Fibroblast of villous mesenchyme (primary cell): ENCODE results near the gene FCGR2B. TPM values are rescaled to one million over a fixed set of nuclear protein-coding genes. Genes with fewer than 3 reads are reported as not detected.

Source experiments
- DNase-seq: peaks from one replicate; pipeline ENCODE4 v3.0.0-alpha.2; 2010; ENCODE audit warnings: low read depth
- H3K4me3 ChIP-seq: 2 replicates; pipeline ENCODE4 v1.5.1; 2011; ENCODE audit warnings: low read depth, mild to moderate bottlenecking, low read length
- CTCF ChIP-seq: IDR thresholded peaks from 2 replicates; pipeline ENCODE4 v1.5.1; 2012; ENCODE audit warnings: low read depth, mild to moderate bottlenecking, low read length; ENCODE audit not compliant: insufficient read depth
- total RNA-seq: library from RNA; depleted of rRNA; stranded (reverse); fragments of >200 nt; gene quantifications from 2 replicates; pipeline ENCODE4 v1.2.3, GENCODE V29; 2012

The FCGR2B gene
- total RNA-seq, 1 donor: not detected

- H3K4me3 ChIP-seq: no peak overlapping the region
- peak; percentile 10 for DNase-seq
- TF ChIP-seq CTCF: no peak
Observed at GRCh38 chr1:161702250-161702649, 39.3 kb downstream of the FCGR2B start.

GRCh38 chr1:161705537-161705936, 42.6 kb downstream of the FCGR2B start:
- no peak for DNase-seq
- no peak overlapping the region for H3K4me3 ChIP-seq
- no peak for TF ChIP-seq CTCF

GRCh38 chr1:161706113-161706481, 43.2 kb downstream of the FCGR2B start:
- no peak for DNase-seq
- no peak overlapping the region for H3K4me3 ChIP-seq
- TF ChIP-seq CTCF: no peak

GRCh38 chr1:161706482-161707347, 43.8 kb downstream of the FCGR2B start, which contains the start of gene FCRLA:
TSS of gene FCRLA (plus strand) at chr1:161707229. CDS start at chr1:161707265, 36 bp downstream.
- no peak for TF ChIP-seq CTCF
- H3K4me3 ChIP-seq: no peak within 1 kb of the TSS
- DNase-seq: peak; percentile 66

- no peak for TF ChIP-seq CTCF
- DNase-seq: no peak
- no peak overlapping the region for H3K4me3 ChIP-seq
Observed at GRCh38 chr1:161707503-161707902, 44.6 kb downstream of the FCGR2B start.

GRCh38 chr1:161709373-161709772, 46.4 kb downstream of the FCGR2B start:
- no peak for TF ChIP-seq CTCF
- no peak for DNase-seq
- no peak overlapping the region for H3K4me3 ChIP-seq
